Left renal cortex interstitium (tissue), 4 donors: ENCODE results near the gene CHRNB4. TPM values are rescaled to one million over a fixed set of nuclear protein-coding genes. Genes with fewer than 3 reads are reported as not detected.

Experiments used
- DNase-seq, 4 donors: peaks; one replicate each; pipeline ENCODE4 v3.0.0-alpha.2; 2013; ENCODE audit warnings: low read depth in 4 of 4, low spot score in 2 of 4, missing footprints in 1 of 4
- polyA plus RNA-seq, 4 donors: library from polyadenylated mRNA; unstranded; fragments of 120-200 nt; gene quantifications; one replicate each; pipeline ENCODE4 v1.2.1, GENCODE V29; 2013; ENCODE audit not compliant: insufficient read length in 4 of 4

CHRNB4 gene
- polyA plus RNA-seq, 4 donors: 2.5 to 3.9 (median 2.8) TPM

GRCh38 chr15:78671626-78672211 lies 30.7 kb upstream of the CHRNB4 start:
- no peak for DNase-seq

GRCh38 chr15:78668987-78669386 lies 28.0 kb upstream of the CHRNB4 start:
- no peak for DNase-seq

- no peak for DNase-seq
Measured at GRCh38 chr15:78667578-78668236, 26.7 kb upstream of the CHRNB4 start.

- DNase-seq: no peak
Measured at GRCh38 chr15:78666010-78666409, 25.0 kb upstream of the CHRNB4 start.

GRCh38 chr15:78663703-78664102 lies 22.7 kb upstream of the CHRNB4 start:
- no peak for DNase-seq

- DNase-seq: no peak
Measured at GRCh38 chr15:78662028-78662427, 21.0 kb upstream of the CHRNB4 start.

GRCh38 chr15:78661001-78661400 lies 20.0 kb upstream of the CHRNB4 start:
- DNase-seq: no peak

GRCh38 chr15:78660584-78660983 lies 19.6 kb upstream of the CHRNB4 start:
- DNase-seq: no peak

GRCh38 chr15:78658823-78659222 lies 17.8 kb upstream of the CHRNB4 start:
- no peak for DNase-seq

- no peak for DNase-seq
Measured at GRCh38 chr15:78654272-78654671, 13.3 kb upstream of the CHRNB4 start.

- DNase-seq: no peak
Measured at GRCh38 chr15:78651930-78652615, 11.1 kb upstream of the CHRNB4 start.

GRCh38 chr15:78651007-78651406 lies 10.0 kb upstream of the CHRNB4 start:
- no peak for DNase-seq

GRCh38 chr15:78650022-78650421 lies 9.0 kb upstream of the CHRNB4 start:
- DNase-seq: no peak

- no peak for DNase-seq
Measured at GRCh38 chr15:78645009-78645408, 4.0 kb upstream of the CHRNB4 start.

- no peak for DNase-seq
Measured at GRCh38 chr15:78642331-78642730, 1.3 kb upstream of the CHRNB4 start.

- no peak for DNase-seq
Measured at GRCh38 chr15:78641749-78642275, 802 bp upstream of the CHRNB4 start.

GRCh38 chr15:78640527-78641101 lies 396 bp downstream of the CHRNB4 start:
- DNase-seq: no peak

GRCh38 chr15:78638658-78639314 lies 2.2 kb downstream of the CHRNB4 start:
- DNase-seq: peak in 1 of 4 donors; percentile 79

- DNase-seq: no peak
Measured at GRCh38 chr15:78637776-78638435, 3.1 kb downstream of the CHRNB4 start.

- DNase-seq: no peak
Measured at GRCh38 chr15:78636378-78636859, 4.6 kb downstream of the CHRNB4 start.
